D721Med (cell line): ENCODE data around the gene PALM.

ENCODE experiments used
- DNase-seq: peaks from one replicate; pipeline ENCODE4 v3.0.0; 2011; ENCODE audit warnings: low spot score; ENCODE audit not compliant: insufficient read length
- FAIRE-seq: peaks from 2 replicates; lab custom pipeline; 2011; peaks lifted over from hg19 to GRCh38; lab: Jason Lieb, UNC
- CTCF ChIP-seq: IDR thresholded peaks from 2 replicates; pipeline ENCODE4 v1.5.1; 2012; ENCODE audit warnings: mild to moderate bottlenecking, control low read depth; ENCODE audit not compliant: insufficient read depth; ENCODE audit errors: missing control alignments

The PALM gene

GRCh38 chr19:715347-715746 is 6.6 kb downstream of the PALM start:
- FAIRE-seq (no peak), DNase-seq (no peak)
- TF ChIP-seq CTCF, result no peak

DNA sequence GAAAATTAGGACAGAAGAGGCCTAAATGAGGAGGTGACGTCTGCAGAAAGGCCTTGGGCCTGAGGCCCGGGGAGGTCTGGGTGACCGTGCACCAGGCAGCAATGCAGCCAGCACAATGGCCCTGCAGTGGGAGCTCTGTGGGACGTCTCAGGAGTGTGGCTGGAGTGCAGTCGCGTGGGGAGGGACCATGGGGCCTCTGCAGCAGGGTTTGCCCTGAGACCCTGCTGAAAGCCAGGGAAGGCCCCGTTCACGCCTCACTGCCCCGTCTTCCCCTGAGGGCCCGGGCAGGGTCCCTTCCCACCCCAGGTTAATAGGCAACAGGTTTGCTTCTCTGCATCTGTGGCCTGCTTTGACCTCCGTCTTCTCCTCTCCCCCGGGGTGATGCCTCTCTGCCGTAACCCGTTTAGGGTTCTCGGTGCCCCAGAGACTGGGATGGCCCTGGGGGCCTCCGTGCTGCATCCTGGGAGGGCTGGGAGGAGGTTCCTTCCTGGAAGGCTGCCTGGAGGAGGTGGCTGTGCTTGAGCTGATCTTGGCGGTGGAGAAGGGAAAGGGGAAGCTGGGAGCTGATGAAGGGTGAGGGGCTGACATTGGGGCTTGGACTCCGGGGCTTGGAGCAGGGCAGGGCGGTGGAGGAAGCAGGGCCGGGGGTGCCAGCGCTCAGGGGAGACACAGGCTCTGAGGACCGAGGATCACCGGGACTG is 9.7 kb downstream of the PALM start:
- FAIRE-seq (no peak), DNase-seq (no peak)
- TF ChIP-seq CTCF, result no peak

GRCh38 chr19:718991-719512 is 10.3 kb downstream of the PALM start:
- TF ChIP-seq CTCF, result no peak
- no peak for FAIRE-seq
- DNase-seq, result no peak

GRCh38 chr19:719636-720344 is 11.1 kb downstream of the PALM start:
- no peak for FAIRE-seq
- no peak for TF ChIP-seq CTCF
- DNase-seq, result no peak

DNA sequence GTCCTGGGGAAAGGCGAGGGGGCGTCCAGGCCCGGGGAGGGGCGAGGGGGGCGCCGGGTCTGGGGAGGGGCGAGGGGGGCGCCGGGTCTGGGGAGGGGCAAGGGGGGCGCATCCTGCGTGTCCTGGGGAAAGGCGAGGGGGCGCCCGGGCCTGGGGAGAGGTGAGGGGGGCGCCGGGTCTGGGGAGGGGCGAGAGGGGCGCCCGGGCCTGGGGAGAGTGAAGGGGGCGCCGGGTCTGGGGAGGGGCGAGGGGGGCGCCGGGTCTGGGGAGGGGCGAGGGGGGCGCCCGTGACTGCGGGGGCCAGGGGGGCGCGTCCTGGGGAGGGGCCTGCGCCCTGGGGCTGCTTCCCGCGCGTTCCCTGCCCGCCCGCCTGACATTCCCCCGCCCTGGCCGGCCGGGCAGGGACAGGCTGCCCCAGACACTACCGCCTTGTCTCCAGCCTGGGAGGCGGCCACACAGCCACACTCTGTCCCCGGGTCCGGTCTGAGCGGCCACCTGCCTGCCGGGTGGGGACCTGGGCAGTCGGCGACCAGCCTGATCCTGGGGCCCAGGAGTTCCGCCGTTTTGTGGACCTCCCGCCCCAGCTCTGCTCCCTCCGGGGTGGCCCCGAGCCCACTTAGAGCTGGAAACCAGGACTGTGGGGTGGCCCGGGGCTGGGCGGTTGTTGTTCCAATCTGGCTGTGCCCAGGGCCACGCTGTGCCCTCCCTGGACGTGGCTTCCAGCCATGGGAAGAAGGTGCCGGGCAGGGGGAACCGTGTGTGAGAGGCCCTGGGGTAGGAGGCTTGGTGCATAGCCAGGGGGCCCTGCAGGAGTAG is 11.8 kb downstream of the PALM start:
- no peak for DNase-seq
- FAIRE-seq, result no peak
- no peak for TF ChIP-seq CTCF

DNA sequence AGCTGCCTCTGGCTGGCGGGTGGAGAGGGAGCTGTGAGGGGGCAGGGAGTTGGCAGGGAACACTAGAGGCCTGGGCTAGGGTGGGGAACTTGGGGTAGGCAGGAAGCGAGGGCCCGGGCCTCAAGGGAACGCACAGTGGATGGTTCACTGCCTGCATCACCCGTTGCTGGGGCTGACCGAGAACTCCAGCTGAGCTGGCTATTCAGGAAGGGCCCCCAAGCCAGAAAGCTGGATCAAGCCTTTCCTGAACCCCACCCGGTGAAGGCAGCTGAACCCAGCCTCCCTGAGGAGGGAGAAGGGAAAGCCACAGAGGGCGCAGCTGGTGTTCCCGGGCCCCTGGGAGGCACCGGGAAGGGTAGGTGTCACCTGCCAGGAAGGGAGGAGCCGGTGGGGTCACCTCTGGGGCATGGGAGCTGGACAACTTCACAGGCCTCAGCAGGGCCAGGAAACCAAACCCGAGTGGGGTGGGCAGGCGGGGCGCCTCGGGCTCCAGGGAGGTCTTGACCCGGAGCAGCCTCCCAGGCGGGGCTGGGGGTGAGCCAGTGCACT is 13.9 kb downstream of the PALM start:
- no peak for TF ChIP-seq CTCF
- no peak for FAIRE-seq
- DNase-seq, result no peak
